GM15510 (cell line): ENCODE data around the gene DESI1.

ENCODE experiments used
- POLR2A ChIP-seq: IDR thresholded peaks from 3 replicates; pipeline ENCODE4 v1.6.1; 2011; ENCODE audit warnings: borderline replicate concordance; ENCODE audit not compliant: insufficient read length; ENCODE audit errors: extremely low read depth

The DESI1 gene

GRCh38 chr22:41620589-41621098, at the start of gene DESI1:
DESI1 (minus strand) TSS chr22:41621043; CDS start chr22:41620839, 204 bp downstream.
- peak; percentile 97 for TF ChIP-seq POLR2A

DNA sequence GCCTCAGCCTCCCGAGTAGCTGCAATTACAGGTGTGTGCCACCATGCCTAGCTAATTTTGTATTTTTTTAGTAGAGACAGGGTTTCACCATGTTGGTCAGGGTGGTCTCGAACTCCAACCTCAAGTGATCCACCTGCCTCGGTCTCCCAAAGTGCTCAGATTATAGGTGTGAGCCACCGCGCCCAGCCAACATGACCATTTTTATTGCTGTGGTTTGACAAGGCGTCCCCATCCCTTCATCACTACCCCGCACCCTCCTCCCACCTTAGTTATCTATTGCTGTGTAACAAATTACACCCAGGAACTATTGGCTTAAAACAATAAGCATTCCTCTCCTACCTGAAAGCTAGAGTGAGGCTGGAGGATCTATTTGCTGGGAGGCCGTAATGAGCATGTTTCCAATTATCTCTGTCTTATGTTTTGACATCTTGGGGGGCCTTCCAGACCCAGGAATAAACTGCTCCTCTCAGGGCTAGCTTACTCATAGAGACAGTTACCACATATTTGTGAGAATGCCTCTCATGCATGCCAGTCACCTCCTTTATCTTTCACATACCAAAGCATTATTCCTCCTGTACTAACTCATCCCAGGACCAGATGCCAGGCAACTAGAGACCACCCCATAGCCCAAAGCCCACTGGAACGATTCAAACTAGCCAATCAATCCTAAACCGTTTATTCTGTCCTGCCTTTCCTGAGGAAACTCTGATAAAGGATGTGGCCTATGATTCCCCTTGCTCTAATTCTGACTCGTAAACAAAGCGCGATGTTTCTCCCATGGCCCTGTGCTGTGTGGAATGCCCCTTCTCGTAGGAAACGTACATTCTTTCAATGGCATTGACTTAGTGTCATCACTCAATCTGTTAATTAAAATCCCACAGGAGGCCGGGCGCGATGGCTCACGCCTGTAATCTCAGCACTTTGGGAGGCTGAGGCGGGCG, 48.4 kb upstream of the DESI1 start:
- TF ChIP-seq POLR2A = no peak

DNA sequence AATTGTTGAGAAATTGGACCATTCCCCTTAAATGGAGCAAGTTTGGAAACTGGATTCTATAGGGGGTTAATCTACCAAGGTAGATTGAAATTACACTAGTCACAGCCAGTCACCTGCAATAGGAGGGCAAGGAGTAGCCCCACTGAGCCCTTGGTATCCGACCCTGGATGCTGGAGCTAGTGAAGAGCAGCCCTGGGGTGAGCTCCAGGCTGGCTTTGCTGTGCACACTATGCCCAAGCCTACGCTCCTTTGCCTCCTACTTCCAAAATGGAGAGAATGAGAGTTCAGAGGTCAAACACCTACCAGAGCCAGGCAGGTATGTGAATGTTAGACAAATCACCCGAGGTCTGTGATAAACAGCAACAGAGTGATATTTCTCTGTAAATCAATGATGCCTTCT, 44.1 kb upstream of the DESI1 start:
- TF ChIP-seq POLR2A = no peak

- TF ChIP-seq POLR2A = no peak
Observed at GRCh38 chr22:41664490-41664889, 43.6 kb upstream of the DESI1 start.

DNA sequence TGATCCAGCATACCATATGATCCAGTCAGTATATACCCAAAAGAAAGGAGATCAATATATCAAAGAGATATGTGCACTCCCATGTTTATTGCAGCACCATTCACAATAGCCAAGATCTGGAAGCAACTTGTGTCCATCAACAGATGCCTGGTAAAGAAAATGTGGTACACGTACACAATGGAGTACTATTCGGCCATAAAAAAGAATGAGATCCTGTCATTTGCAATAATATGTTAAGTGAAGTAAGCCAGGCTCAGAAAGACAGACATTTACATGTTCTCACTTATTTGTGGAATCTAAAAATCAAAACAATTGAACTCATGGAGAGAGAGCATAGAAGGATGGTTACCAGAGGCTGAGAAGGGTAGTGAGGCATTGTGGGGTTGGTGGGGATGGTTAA, 40.9 kb upstream of the DESI1 start:
- TF ChIP-seq POLR2A = no peak

GRCh38 chr22:41661088-41661487, 40.2 kb upstream of the DESI1 start:
- TF ChIP-seq POLR2A = no peak

GRCh38 chr22:41660416-41660815, 39.6 kb upstream of the DESI1 start:
- no peak for TF ChIP-seq POLR2A

GRCh38 chr22:41659941-41660340, 39.1 kb upstream of the DESI1 start:
- no peak for TF ChIP-seq POLR2A

DNA sequence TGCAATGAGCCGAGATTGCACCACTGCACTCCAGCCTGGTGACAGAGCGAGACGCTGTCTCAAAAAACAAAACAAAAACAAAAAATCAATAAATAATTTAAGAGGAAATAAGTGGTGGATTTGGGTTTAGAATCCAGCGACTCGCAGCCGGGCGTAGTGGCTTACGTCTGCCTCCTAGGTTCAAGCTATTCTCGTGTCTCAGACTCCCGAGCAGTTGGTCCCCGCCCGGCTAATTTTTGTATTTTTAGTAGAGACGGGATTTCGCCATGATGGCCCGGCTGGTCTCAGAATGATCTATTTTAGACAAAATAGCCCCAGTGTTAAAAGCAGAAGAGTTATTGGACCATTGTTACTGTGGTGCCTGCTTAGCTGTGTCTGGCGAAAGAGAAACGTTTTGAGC, 38.0 kb upstream of the DESI1 start:
- TF ChIP-seq POLR2A = no peak

- no peak for TF ChIP-seq POLR2A
Observed at GRCh38 chr22:41657709-41658108, 36.9 kb upstream of the DESI1 start.

DNA sequence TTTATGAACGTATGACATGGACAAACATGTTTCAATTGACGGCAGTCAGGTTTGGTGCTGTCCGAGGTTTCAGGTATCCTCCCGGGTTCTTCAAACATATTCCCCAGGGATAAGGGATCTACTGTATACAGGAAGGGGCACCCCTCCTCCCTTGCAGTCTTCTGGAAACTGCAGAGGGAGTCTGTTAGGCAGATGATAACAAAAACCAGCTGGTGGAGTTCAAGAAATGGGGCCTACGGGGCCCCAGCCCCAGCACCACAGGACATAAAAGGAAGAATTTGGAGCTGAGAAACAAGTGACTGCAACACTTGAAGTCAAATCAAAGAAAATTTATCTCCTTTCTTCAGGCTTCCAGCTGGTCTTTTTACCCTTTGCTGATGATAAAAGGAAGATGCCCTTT, 35.7 kb upstream of the DESI1 start:
- TF ChIP-seq POLR2A = no peak

GRCh38 chr22:41654322-41654721, 33.5 kb upstream of the DESI1 start:
- no peak for TF ChIP-seq POLR2A

DNA sequence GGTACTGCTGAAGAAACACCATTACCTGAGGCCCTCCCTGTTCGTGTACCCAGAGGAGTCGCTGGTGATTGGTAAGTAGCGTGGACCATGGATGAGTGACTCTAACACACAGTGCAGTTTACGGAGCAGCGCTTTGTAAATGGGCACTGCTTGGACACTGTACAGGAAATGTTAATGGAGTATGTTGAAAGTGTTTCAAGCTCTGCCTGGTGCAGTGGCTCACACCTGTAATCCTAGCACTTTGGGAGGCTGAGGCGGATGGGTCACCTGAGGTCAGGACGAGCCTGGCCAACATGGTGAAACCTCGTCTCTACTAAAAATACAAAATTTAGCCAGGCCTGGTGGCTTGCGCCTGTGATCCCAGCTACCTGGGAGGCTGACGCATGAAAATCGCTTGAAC, 30.0 kb upstream of the DESI1 start:
- TF ChIP-seq POLR2A = no peak

GRCh38 chr22:41650229-41650628, 29.4 kb upstream of the DESI1 start:
- no peak for TF ChIP-seq POLR2A

- no peak for TF ChIP-seq POLR2A
Observed at GRCh38 chr22:41648432-41648831, 27.6 kb upstream of the DESI1 start.

DNA sequence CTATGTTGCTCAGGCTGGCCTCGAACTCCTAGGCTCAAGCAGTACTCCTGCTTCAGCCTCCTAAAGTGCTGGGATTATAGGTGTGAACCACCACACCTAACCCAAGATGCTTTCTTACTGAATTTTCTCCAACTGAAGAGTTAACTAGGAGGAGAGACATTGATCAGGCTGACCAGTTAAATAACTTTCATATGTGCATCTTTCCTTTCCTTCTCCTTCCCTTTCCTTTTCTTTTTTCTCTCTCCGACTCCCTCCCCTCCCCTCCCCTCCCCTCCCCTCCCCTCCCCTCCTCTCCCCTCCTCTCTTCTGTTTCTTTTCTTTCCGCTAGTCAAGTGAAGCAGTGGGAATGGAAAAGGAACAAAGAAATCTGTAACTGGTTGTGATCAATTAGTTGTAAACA, 26.9 kb upstream of the DESI1 start:
- no peak for TF ChIP-seq POLR2A
